ENCODE measurements around the gene LEO1. TPM values are rescaled to one million over a fixed set of nuclear protein-coding genes. Genes with fewer than 3 reads are reported as not detected.

Gene LEO1
- total and polyA plus RNA-seq, 2 of the 13 experiments (the other 11 are each of a cell fraction or from before 2014, with no cell fraction given), result 17.0 to 60.3 TPM

DNA sequence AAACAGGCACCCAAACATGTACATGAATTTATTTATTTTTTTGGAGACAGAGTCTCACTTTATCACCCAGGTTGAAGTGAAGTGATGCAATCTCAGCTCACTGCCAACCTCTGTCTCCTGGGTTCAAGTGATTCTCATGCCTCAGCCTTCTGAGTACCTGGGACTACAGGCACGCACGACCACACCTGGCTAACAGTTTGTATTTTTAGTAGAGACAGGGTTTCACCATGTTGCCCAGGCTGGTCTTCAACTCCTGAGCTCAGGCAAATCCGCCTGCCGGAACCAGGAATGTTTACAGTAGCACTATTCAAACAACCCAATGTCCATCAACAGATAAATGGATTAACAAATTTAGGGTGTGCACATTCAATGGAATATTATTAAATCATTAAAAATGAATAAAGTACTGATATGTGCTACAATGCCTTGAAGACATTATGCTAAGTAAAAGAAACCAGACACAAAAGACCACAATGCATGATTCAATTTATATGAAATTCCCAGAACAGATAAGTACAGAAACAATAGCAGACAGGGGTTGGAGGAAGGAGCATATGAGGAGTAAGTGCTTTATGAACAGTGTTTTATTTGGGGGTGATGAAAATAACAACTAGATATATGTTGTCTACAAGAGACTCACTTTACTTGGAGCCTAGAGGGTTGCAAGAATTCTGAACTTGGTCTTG is 1.3 kb downstream of the LEO1 start (continued):
- TF ChIP-seq ASH2L (IDR thresholded peaks at IDR 0.05; ENCODE audit: insufficient read length, low read depth, low read length), result peak; percentile 36
- TF ChIP-seq BCL3 (CRISPR knock-in tag; IDR thresholded peaks at IDR 0.05), result no peak
- no peak for TF ChIP-seq SMYD3 (CRISPR knock-in tag; IDR thresholded peaks at IDR 0.05)
- TF ChIP-seq ZNF10 (CRISPR knock-in tag; IDR thresholded peaks at IDR 0.05; ENCODE audit: borderline replicate concordance, low read depth), result no peak
- TF ChIP-seq MTA3 (CRISPR knock-in tag; IDR thresholded peaks at IDR 0.05), result no peak
- no peak for TF ChIP-seq SOX13 (IDR thresholded peaks at IDR 0.05)
- TF ChIP-seq SOX13 (CRISPR knock-in tag; conservative IDR thresholded peaks at IDR 0.05 in 1 of 2, IDR thresholded peaks at IDR 0.05 in 1 of 2), result peak in 1 of 2 experiments; percentile 68; a peak in 1 of 4 replicates
- TF ChIP-seq ZHX2 (IDR thresholded peaks at IDR 0.05; ENCODE audit: low read depth), result no peak
- TF ChIP-seq ZHX2 (CRISPR knock-in tag; IDR thresholded peaks at IDR 0.05; ENCODE audit: borderline replicate concordance), result no peak
- peak; percentile 68 for TF ChIP-seq HNF4A (CRISPR knock-in tag; IDR thresholded peaks at IDR 0.05)
- TF ChIP-seq, protein P1, sequence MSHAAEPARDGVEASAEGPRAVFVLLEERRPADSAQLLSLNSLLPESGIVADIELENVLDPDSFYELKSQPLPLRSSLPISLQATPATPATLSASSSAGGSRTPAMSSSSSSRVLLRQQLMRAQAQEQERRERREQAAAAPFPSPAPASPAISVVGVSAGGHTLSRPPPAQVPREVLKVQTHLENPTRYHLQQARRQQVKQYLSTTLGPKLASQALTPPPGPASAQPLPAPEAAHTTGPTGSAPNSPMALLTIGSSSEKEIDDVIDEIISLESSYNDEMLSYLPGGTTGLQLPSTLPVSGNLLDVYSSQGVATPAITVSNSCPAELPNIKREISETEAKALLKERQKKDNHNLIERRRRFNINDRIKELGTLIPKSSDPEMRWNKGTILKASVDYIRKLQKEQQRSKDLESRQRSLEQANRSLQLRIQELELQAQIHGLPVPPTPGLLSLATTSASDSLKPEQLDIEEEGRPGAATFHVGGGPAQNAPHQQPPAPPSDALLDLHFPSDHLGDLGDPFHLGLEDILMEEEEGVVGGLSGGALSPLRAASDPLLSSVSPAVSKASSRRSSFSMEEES (CRISPR knock-in tag; IDR thresholded peaks at IDR 0.05), result no peak
- TF ChIP-seq SP140L (CRISPR knock-in tag; IDR thresholded peaks at IDR 0.05; ENCODE audit: borderline replicate concordance), result no peak
- TF ChIP-seq ZNF276 (CRISPR knock-in tag; IDR thresholded peaks at IDR 0.05; ENCODE audit: low read depth), result no peak
- TF ChIP-seq ZNF260 (CRISPR knock-in tag; IDR thresholded peaks at IDR 0.05; ENCODE audit: borderline replicate concordance, low read depth), result no peak
- TF ChIP-seq ZNF614 (CRISPR knock-in tag; IDR thresholded peaks at IDR 0.05; ENCODE audit: borderline replicate concordance), result no peak
- TF ChIP-seq MYC (CRISPR knock-in tag; IDR thresholded peaks at IDR 0.05; ENCODE audit: borderline replicate concordance), result no peak
- peak; percentile 26; the same call in 1 of the 2 replicates for TF ChIP-seq IRF2 (CRISPR knock-in tag; IDR thresholded peaks at IDR 0.05)
- no peak for TF ChIP-seq ZNF557 (CRISPR knock-in tag; IDR thresholded peaks at IDR 0.05)

Measured in HepG2 (cell line).